ENCODE data around the gene ZBP1. TPM values are rescaled to one million over a fixed set of nuclear protein-coding genes. Genes with fewer than 3 reads are reported as not detected.
A peak's percentile ranks its signal among the peaks of the same experiment; 100 is the strongest.

Gene ZBP1
- total RNA-seq, 1 experiment from 2014 or later, result not detected

- H3K4me3 ChIP-seq (ENCODE audit: low read depth, low read length), result no peak overlapping the region
- ChIA-PET POLR2A (no interaction called here), CTCF (interaction anchor here (0.6 to 2.9 kb wide), 7 partner anchors 11 to 1073 kb away, joined by 3 to 17 read pairs (median 3); no protein-coding TSS in a partner anchor)
- H3K9me3 ChIP-seq, result peaks cover 9% of the 10 kb centered on the region
- Mint-ChIP-seq H3K36me3 (ENCODE audit: insufficient read depth, unreplicated experiment) (no peaks in the 10 kb centered on the region), H3K9me3 (ENCODE audit: unreplicated experiment) (no peaks in the 10 kb centered on the region), H3K27ac (ENCODE audit: unreplicated experiment) (no peak overlapping the region), H3K4me1 (ENCODE audit: low read depth, unreplicated experiment) (no peaks in the 10 kb centered on the region), H3K27me3 (ENCODE audit: insufficient read depth, unreplicated experiment) (peaks cover 11% of the 10 kb centered on the region), H3K4me3 (ENCODE audit: unreplicated experiment) (no peak overlapping the region)
- no peak for DNase-seq
- intact Hi-C loops (cut with micrococcal nuclease; ENCODE audit: unreplicated experiment), result loop anchor here (1.0 kb wide), 1 partner anchor 11 kb away; no protein-coding TSS in a partner anchor
- TF ChIP-seq, protein P1, sequence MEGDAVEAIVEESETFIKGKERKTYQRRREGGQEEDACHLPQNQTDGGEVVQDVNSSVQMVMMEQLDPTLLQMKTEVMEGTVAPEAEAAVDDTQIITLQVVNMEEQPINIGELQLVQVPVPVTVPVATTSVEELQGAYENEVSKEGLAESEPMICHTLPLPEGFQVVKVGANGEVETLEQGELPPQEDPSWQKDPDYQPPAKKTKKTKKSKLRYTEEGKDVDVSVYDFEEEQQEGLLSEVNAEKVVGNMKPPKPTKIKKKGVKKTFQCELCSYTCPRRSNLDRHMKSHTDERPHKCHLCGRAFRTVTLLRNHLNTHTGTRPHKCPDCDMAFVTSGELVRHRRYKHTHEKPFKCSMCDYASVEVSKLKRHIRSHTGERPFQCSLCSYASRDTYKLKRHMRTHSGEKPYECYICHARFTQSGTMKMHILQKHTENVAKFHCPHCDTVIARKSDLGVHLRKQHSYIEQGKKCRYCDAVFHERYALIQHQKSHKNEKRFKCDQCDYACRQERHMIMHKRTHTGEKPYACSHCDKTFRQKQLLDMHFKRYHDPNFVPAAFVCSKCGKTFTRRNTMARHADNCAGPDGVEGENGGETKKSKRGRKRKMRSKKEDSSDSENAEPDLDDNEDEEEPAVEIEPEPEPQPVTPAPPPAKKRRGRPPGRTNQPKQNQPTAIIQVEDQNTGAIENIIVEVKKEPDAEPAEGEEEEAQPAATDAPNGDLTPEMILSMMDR (IDR thresholded peaks at IDR 0.05; ENCODE audit: insufficient read depth in 1 of 2, low read depth in 1 of 2, low read length in 1 of 2, severe bottlenecking in 1 of 2, unreplicated experiment in 1 of 2), result no peak
- no TSS peak for BruUV-seq (replicated peaks)
- H3K27me3 ChIP-seq (replicated peaks; ENCODE audit: control insufficient read depth, insufficient read depth, low read length), result no peaks in the 10 kb centered on the region
- no peaks in the 10 kb centered on the region for H3K36me3 ChIP-seq (ENCODE audit: control insufficient read depth, insufficient read depth, low read length)
- no peaks in the 10 kb centered on the region for H3K4me1 ChIP-seq
Observed at GRCh38 chr20:57583289-57584257, 36.7 kb downstream of the ZBP1 start.

DNA sequence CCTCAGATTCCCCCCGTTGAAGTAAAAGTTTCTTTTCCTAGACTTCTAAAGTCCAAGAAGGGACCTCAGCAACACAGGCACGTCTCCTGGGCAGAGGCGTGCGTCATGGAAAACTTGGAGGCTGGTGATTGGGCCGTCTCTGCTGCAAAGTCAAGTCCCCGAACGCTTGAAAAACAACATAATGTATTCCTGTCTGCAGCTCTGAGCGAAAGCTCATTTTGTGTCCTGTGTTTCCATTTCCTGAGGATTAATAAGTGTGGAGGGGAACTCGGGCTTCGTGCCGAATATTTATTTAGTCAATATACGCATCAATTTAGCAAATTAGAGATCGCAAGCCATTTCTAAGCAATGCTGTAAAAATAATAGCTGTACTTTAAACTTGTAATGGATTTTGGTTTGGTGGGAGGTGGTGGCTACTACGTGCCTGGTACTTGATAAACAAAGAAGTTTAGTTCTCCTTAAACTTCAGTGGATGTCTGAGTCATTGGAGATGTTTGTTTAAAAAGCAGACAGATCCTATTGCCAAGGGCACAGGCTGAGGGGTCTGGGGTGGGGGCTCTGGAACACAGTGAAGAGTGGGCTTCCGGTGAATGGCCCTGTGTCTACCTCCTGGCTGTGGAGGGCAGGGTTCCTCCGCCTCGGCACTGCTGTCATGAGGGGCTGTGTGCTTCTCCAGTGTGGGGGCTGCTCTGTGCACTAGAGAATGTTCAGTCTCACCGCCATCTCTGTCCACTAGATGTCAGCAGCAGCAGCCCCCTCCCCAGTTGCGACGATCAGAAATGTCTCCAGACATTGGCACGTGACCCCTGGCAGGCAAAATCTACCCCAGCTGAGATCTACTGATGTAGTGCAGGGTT is 37.6 kb downstream of the ZBP1 start:
- POLR2A ChIA-PET, result no interaction called here
- peaks cover 11% of the 10 kb centered on the region for H3K27me3 Mint-ChIP-seq (ENCODE audit: insufficient read depth, unreplicated experiment)
- intact Hi-C loops (cut with micrococcal nuclease; ENCODE audit: unreplicated experiment), result loop anchor here (1.0 kb wide), 1 partner anchor 12 kb away; no protein-coding TSS in a partner anchor
- DNase-seq, result peak in 1 of 2 experiments; percentile 72
- no peak overlapping the region for H3K27ac Mint-ChIP-seq (ENCODE audit: unreplicated experiment)
- H3K9me3 ChIP-seq, result peaks cover 4% of the 10 kb centered on the region; the same call in 1 of the 2 replicates
- no peaks in the 10 kb centered on the region for H3K27me3 ChIP-seq (replicated peaks; ENCODE audit: control insufficient read depth, insufficient read depth, low read length)
- no peaks in the 10 kb centered on the region for H3K4me1 ChIP-seq
- H3K9me3 Mint-ChIP-seq (ENCODE audit: unreplicated experiment), result no peaks in the 10 kb centered on the region
- TF ChIP-seq, protein P1 (IDR thresholded peaks at IDR 0.05; ENCODE audit: insufficient read depth in 1 of 2, low read depth in 1 of 2, low read length in 1 of 2, severe bottlenecking in 1 of 2, unreplicated experiment in 1 of 2), result peak; percentile 92 to 95
- CTCF ChIA-PET, result interaction anchor here (0.6 to 2.9 kb wide), 9 partner anchors 12 to 1109 kb away, joined by 3 to 17 read pairs (median 3); no protein-coding TSS in a partner anchor
- no peak overlapping the region for H3K4me3 Mint-ChIP-seq (ENCODE audit: unreplicated experiment)
- no TSS peak for BruUV-seq (replicated peaks)
- no peaks in the 10 kb centered on the region for H3K4me1 Mint-ChIP-seq (ENCODE audit: low read depth, unreplicated experiment)
- no peaks in the 10 kb centered on the region for H3K36me3 ChIP-seq (ENCODE audit: control insufficient read depth, insufficient read depth, low read length)
- H3K4me3 ChIP-seq (ENCODE audit: low read depth, low read length), result no peak overlapping the region
- no peaks in the 10 kb centered on the region for H3K36me3 Mint-ChIP-seq (ENCODE audit: insufficient read depth, unreplicated experiment)

GRCh38 chr20:57582029-57582378 is 38.2 kb downstream of the ZBP1 start:
- intact Hi-C loops (cut with micrococcal nuclease; ENCODE audit: unreplicated experiment), result no loop called here
- Histone ChIP-seq H3K4me1 (no peaks in the 10 kb centered on the region), H3K4me3 (ENCODE audit: low read depth, low read length) (no peak overlapping the region), H3K27me3 (replicated peaks; ENCODE audit: control insufficient read depth, insufficient read depth, low read length) (no peaks in the 10 kb centered on the region; the same call in 1 of the 2 replicates), H3K36me3 (ENCODE audit: control insufficient read depth, insufficient read depth, low read length) (no peaks in the 10 kb centered on the region), H3K9me3 (no peaks in the 10 kb centered on the region)
- Mint-ChIP-seq H3K27ac (ENCODE audit: unreplicated experiment) (no peak overlapping the region), H3K36me3 (ENCODE audit: insufficient read depth, unreplicated experiment) (no peaks in the 10 kb centered on the region), H3K4me3 (ENCODE audit: unreplicated experiment) (no peak overlapping the region), H3K27me3 (ENCODE audit: insufficient read depth, unreplicated experiment) (peaks cover 11% of the 10 kb centered on the region), H3K4me1 (ENCODE audit: low read depth, unreplicated experiment) (no peaks in the 10 kb centered on the region), H3K9me3 (ENCODE audit: unreplicated experiment) (no peaks in the 10 kb centered on the region)
- TF ChIP-seq, protein P1 (IDR thresholded peaks at IDR 0.05; ENCODE audit: insufficient read depth in 1 of 2, low read depth in 1 of 2, low read length in 1 of 2, severe bottlenecking in 1 of 2, unreplicated experiment in 1 of 2), result no peak
- BruUV-seq (replicated peaks), result no TSS peak
- ChIA-PET CTCF (interaction anchor here (0.6 to 2.9 kb wide), 4 partner anchors 13 to 1110 kb away, joined by 3 to 17 read pairs (median 3); no protein-coding TSS in a partner anchor), POLR2A (no interaction called here)
- no peak for DNase-seq
